B cell (primary cell): Measurements from ENCODE around the gene RNF152. TPM values are rescaled to one million over a fixed set of nuclear protein-coding genes. Genes with fewer than 3 reads are reported as not detected.
"Not testable (repeated sequence)": the region's sequence is repeated elsewhere in the genome, so short reads cannot be mapped to it uniquely, and the experiment has no call there.

Experiments used
- ATAC-seq: fragments of 200-7000 bp; cut with Tn5 transposase; one replicate; pipeline ENCODE4 v1.10.0; 2021; ENCODE audit warnings: low read depth, mild to moderate bottlenecking, moderate number of reproducible peaks, moderate library complexity
- CTCF ChIA-PET: fragments of 350-600 bp; sonication (Branson Sonifier 250); formaldehyde crosslinking; loops from one replicate; lab custom pipeline; 2021; ENCODE audit warnings: antibody characterized with exemption, inconsistent platforms; lab: Charles Lee
- POLR2A ChIA-PET: fragments of 350-600 bp; sonication (Branson Sonifier 250); formaldehyde crosslinking; loops from one replicate; lab custom pipeline; 2021; ENCODE audit warnings: antibody characterized with exemption; lab: Charles Lee
- DNase-seq: peaks from one replicate; pipeline ENCODE4 v3.0.0; 2013
- H2AFZ ChIP-seq: 2 replicates; pipeline ENCODE4 v1.6.1; 2012; ENCODE audit warnings: mild to moderate bottlenecking, low read depth, low read length; ENCODE audit not compliant: insufficient read depth, poor library complexity, severe bottlenecking
- H3K27ac ChIP-seq, 2 donors: 1 replicate in 1 of 2; 2 replicates in 1 of 2; pipeline ENCODE4 v1.5.1; 2012 to 2013; ENCODE audit warnings: low read length in 2 of 2, mild to moderate bottlenecking in 2 of 2, moderate library complexity in 1 of 2
- H3K27me3 ChIP-seq, 4 experiments: fragments of 200-600 bp in 1 of 4; sonication (generic) in 1 of 4; replicated peaks in 1 of 4; 1 replicate in 2 of 4; 2 replicates in 2 of 4; pipeline versions ENCODE4 v1.6.1 to v1.7.0; 2013 to 2016; ENCODE audit warnings: low read length in 3 of 4, mild to moderate bottlenecking in 2 of 4, mixed read lengths in 1 of 4, moderate library complexity in 1 of 4; ENCODE audit not compliant: insufficient read depth in 4 of 4, control insufficient read depth in 3 of 4; ENCODE audit errors: control extremely low read depth in 1 of 4
- H3K36me3 ChIP-seq, 2 experiments: replicated peaks in 1 of 2; 1 replicate in 1 of 2; 2 replicates in 1 of 2; pipeline versions ENCODE4 v1.6.1 to v1.7.1; 2013; ENCODE audit warnings: low read length in 1 of 2; ENCODE audit not compliant: insufficient read depth in 2 of 2, control insufficient read depth in 1 of 2; ENCODE audit errors: control extremely low read depth in 1 of 2, extremely low read depth in 1 of 2
- H3K4me1 ChIP-seq, 2 donors: fragments of 200-600 bp in 1 of 2; sonication (generic) in 1 of 2; 1 replicate in 1 of 2; 2 replicates in 1 of 2; pipeline versions ENCODE4 v1.5.1 to v1.6.1; 2013 to 2017; ENCODE audit warnings: low read length in 2 of 2; ENCODE audit not compliant: control insufficient read depth in 2 of 2, insufficient read depth in 2 of 2
- H3K4me2 ChIP-seq: replicated peaks from 2 replicates; pipeline ENCODE3; 2012; ENCODE audit warnings: mild to moderate bottlenecking, low read depth, low read length; ENCODE audit not compliant: poor library complexity, severe bottlenecking
- H3K4me3 ChIP-seq, 5 experiments: fragments of 200-600 bp in 1 of 5; sonication (generic) in 1 of 5; 1 replicate in 3 of 5; 2 replicates in 2 of 5; pipeline versions ENCODE4 v1.5.1 to v1.7.0; 2011 to 2016; ENCODE audit warnings: low read length in 4 of 5, mild to moderate bottlenecking in 4 of 5, low read depth in 2 of 5, control low read depth in 1 of 5, moderate library complexity in 1 of 5; ENCODE audit not compliant: insufficient read depth in 1 of 5; ENCODE audit errors: control extremely low read depth in 1 of 5, extremely low read depth in 1 of 5
- H3K79me2 ChIP-seq: fragments of 200-600 bp; sonication (generic); one replicate; pipeline ENCODE4 v1.6.0; 2016; ENCODE audit warnings: low read length; ENCODE audit not compliant: control insufficient read depth, insufficient read depth
- H3K9ac ChIP-seq: fragments of 200-600 bp; sonication (generic); 2 replicates; pipeline ENCODE4 v1.6.1; 2017; ENCODE audit warnings: mild to moderate bottlenecking, low read length, moderate library complexity
- H3K9me3 ChIP-seq, 3 donors: one replicate each; pipeline versions ENCODE4 v1.6.1 to v1.7.1; 2013; ENCODE audit warnings: low read length in 2 of 3; ENCODE audit not compliant: control insufficient read depth in 2 of 3, insufficient read depth in 1 of 3; ENCODE audit errors: control extremely low read depth in 1 of 3
- H4K20me1 ChIP-seq: 2 replicates; pipeline ENCODE4 v1.6.0; 2012; ENCODE audit warnings: mild to moderate bottlenecking, low read length; ENCODE audit not compliant: insufficient read depth, control insufficient read depth, poor library complexity, severe bottlenecking
- H3K27ac Mint-ChIP-seq: one replicate; pipeline ENCODE4 v1.8.0; 2021; ENCODE audit warnings: mixed read lengths
- H3K27me3 Mint-ChIP-seq: one replicate; pipeline ENCODE4 v1.8.0; 2021; ENCODE audit warnings: mixed read lengths
- H3K4me1 Mint-ChIP-seq: one replicate; pipeline ENCODE4 v1.8.0; 2021; ENCODE audit warnings: mixed read lengths
- H3K4me3 Mint-ChIP-seq: one replicate; pipeline ENCODE4 v1.8.0; 2021; ENCODE audit warnings: mixed read lengths
- H3K9me3 Mint-ChIP-seq: one replicate; pipeline ENCODE4 v1.8.0; 2022; ENCODE audit warnings: mixed read lengths; ENCODE audit not compliant: insufficient read depth
- EZH2 ChIP-seq: IDR thresholded peaks from 2 replicates; pipeline ENCODE4 v1.6.1; 2012; ENCODE audit warnings: borderline replicate concordance, low read depth, mild to moderate bottlenecking, moderate library complexity, low read length; ENCODE audit not compliant: insufficient read depth, poor library complexity, severe bottlenecking
- WGBS: methylation state at CpG from one replicate; pipeline ENCODE4 v1.1.5; 2013; ENCODE audit warnings: missing lambda C conversion rate; ENCODE audit not compliant: insufficient coverage; 5-methylcytosine and 5-hydroxymethylcytosine counted together
- intact Hi-C: fragments of 100-400 bp; cut with micrococcal nuclease; formaldehyde crosslinking; loops from one replicate; pipeline ENCODE4 v1.10.0; 2022
- polyA plus RNA-seq: library from polyadenylated mRNA; depleted of rRNA; stranded (reverse); fragments of >200 nt; gene quantifications from 2 replicates; pipeline ENCODE4 v1.2.3, GENCODE V29; 2012
- total RNA-seq, 2 donors: library from RNA; stranded (reverse); fragments of 120-200 nt in 1 of 2; gene quantifications; 1 replicate in 1 of 2; 2 replicates in 1 of 2; pipeline versions ENCODE4 v1.2.3 to v1.2.4, GENCODE V29; 2013 to 2022
- TF ChIP-seq, protein P1 (sequence below): fragments of 200-600 bp; IDR thresholded peaks from one replicate; pipeline ENCODE4 v1.8.0; 2022; ENCODE audit warnings: antibody characterized with exemption, mild to moderate bottlenecking

Gene RNF152
- total and polyA plus RNA-seq, 2 donors (not counting 1 experiment from before 2014, with no cell fraction given), result 0.49 TPM; not detected in 1

DNA sequence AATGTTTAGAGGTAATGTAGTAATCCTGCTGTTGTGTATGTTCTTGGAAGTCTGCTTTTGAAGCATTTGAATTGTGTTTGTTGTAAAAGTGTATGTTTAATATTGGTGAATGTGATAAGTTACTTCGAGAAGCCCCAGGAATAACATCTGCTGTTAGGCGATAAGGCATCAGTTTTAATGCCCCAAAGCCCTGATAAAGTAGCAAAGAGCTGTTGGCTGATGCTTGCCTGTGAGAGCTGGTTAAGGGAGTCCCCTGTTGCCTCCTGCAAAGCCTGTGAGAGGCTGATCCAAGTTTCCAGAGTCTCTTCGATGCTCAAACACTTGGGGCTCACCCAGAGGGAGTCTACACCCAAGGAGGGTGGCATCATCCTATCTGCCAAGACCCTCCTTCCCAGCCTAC, 110.3 kb downstream of the RNF152 start:
- no peak for TF ChIP-seq EZH2
- TF ChIP-seq, protein P1, sequence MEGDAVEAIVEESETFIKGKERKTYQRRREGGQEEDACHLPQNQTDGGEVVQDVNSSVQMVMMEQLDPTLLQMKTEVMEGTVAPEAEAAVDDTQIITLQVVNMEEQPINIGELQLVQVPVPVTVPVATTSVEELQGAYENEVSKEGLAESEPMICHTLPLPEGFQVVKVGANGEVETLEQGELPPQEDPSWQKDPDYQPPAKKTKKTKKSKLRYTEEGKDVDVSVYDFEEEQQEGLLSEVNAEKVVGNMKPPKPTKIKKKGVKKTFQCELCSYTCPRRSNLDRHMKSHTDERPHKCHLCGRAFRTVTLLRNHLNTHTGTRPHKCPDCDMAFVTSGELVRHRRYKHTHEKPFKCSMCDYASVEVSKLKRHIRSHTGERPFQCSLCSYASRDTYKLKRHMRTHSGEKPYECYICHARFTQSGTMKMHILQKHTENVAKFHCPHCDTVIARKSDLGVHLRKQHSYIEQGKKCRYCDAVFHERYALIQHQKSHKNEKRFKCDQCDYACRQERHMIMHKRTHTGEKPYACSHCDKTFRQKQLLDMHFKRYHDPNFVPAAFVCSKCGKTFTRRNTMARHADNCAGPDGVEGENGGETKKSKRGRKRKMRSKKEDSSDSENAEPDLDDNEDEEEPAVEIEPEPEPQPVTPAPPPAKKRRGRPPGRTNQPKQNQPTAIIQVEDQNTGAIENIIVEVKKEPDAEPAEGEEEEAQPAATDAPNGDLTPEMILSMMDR, result no peak
- Histone ChIP-seq H3K4me3 (no peak overlapping the region), H3K4me2 (no peak overlapping the region), H3K4me1 (no peaks in the 10 kb centered on the region), H4K20me1 (no peaks in the 10 kb centered on the region), H3K9ac (no peak overlapping the region), H3K9me3 (peaks cover 0 to 3% (median 0%) of the 10 kb centered on the region in 3 donors), H3K27me3 (no peaks in the 10 kb centered on the region), H3K27ac (no peak overlapping the region), H2AFZ (no peak overlapping the region), H3K36me3 (no peaks in the 10 kb centered on the region), H3K79me2 (no peaks in the 10 kb centered on the region)
- DNase-seq, result no peak
- H3K4me3 Mint-ChIP-seq, result no peak overlapping the region
- intact Hi-C loops, result no loop called here
- CTCF ChIA-PET, result no interaction called here
- peaks cover 3% of the 10 kb centered on the region for H3K27me3 Mint-ChIP-seq
- no peak overlapping the region for H3K27ac Mint-ChIP-seq
- peaks cover 5% of the 10 kb centered on the region for H3K9me3 Mint-ChIP-seq
- POLR2A ChIA-PET, result no interaction called here
- no peak for ATAC-seq
- no peaks in the 10 kb centered on the region for H3K4me1 Mint-ChIP-seq
- 93% methylated on average over 3 of the region's 3 CpGs for WGBS

DNA sequence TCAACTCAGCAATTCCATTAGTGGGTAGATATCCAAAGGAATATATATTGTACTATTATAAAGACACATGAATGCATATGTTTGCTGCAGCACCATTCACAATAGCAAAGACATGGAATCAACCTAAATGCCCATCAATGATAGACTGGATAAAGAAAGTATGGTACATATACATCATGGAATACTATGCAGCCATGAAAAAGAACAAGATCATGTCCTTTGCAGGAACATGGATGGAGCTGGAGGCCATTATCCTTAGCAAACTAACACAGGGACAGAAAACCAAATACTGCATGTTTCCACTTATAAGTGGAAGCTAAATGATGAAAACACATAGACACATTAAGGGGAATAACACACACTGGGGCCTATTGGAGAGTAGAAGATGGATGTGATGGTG, 116.6 kb downstream of the RNF152 start:
- H3K27ac Mint-ChIP-seq, intact Hi-C loops, H3K27me3 Mint-ChIP-seq: not testable (repeated sequence)

More for the DNA sequence above, 116.6 kb downstream of the RNF152 start:
- H3K27ac ChIP-seq, H3K4me1 Mint-ChIP-seq, H3K9ac ChIP-seq, H3K79me2 ChIP-seq, ATAC-seq, POLR2A ChIA-PET, H3K27me3 ChIP-seq, H3K36me3 ChIP-seq, H3K9me3 ChIP-seq, H4K20me1 ChIP-seq, CTCF ChIA-PET, H3K4me3 ChIP-seq, H3K9me3 Mint-ChIP-seq, H3K4me3 Mint-ChIP-seq, H2AFZ ChIP-seq, H3K4me2 ChIP-seq, H3K4me1 ChIP-seq, DNase-seq: not testable (repeated sequence)
